ENCODE results near the gene EYA4. TPM values are rescaled to one million over a fixed set of nuclear protein-coding genes. Genes with fewer than 3 reads are reported as not detected.

EYA4 gene
- total RNA-seq, 1 experiment from 2014 or later, result 0.24 TPM

GRCh38 chr6:133447924-133448323, 206.8 kb downstream of the EYA4 start (continued):
- TF ChIP-seq ZNF532 (CRISPR knock-in tag; IDR thresholded peaks at IDR 0.05; ENCODE audit: borderline replicate concordance), result no peak
- no peak for TF ChIP-seq USF1 (CRISPR knock-in tag; IDR thresholded peaks at IDR 0.05)
- no peak for TF ChIP-seq E2F4 (CRISPR knock-in tag; IDR thresholded peaks at IDR 0.05; ENCODE audit: borderline replicate concordance, low read depth)
- no peak for TF ChIP-seq RORB (CRISPR knock-in tag; IDR thresholded peaks at IDR 0.05)

- peak; percentile 44; the same call in 1 of the 2 replicates for ATAC-seq
- peaks cover 18% of the 10 kb centered on the region for H3K4me1 Mint-ChIP-seq
- ChIA-PET POLR2A (no interaction called here), CTCF (interaction anchor here (1.1 kb wide), 1 partner anchor 143 kb away, joined by 3 read pairs; no protein-coding TSS in a partner anchor)
- no peaks in the 10 kb centered on the region for H3K27me3 Mint-ChIP-seq (ENCODE audit: low read depth)
- H3K4me3 Mint-ChIP-seq, result no peak overlapping the region
- H3K36me3 Mint-ChIP-seq, result no peaks in the 10 kb centered on the region
- no peak for DNase-seq (ENCODE audit: low spot score)
- no peak overlapping the region for H3K27ac Mint-ChIP-seq
- TF ChIP-seq GRHL2 (CRISPR knock-in tag; IDR thresholded peaks at IDR 0.05; ENCODE audit: insufficient replicate concordance, severe bottlenecking) (no peak), NR3C1 (CRISPR knock-in tag; conservative IDR thresholded peaks at IDR 0.05; ENCODE audit: low read depth) (no peak), RELA (CRISPR knock-in tag; IDR thresholded peaks at IDR 0.05; ENCODE audit: borderline replicate concordance) (no peak), SOX15 (CRISPR knock-in tag; IDR thresholded peaks at IDR 0.05) (no peak), HMGXB4 (CRISPR knock-in tag; IDR thresholded peaks at IDR 0.05) (no peak), ERG (CRISPR knock-in tag; IDR thresholded peaks at IDR 0.05) (no peak), ATF6 (CRISPR knock-in tag; IDR thresholded peaks at IDR 0.05) (no peak), NFATC4 (CRISPR knock-in tag; IDR thresholded peaks at IDR 0.05) (no peak), ZNF671 (CRISPR knock-in tag; IDR thresholded peaks at IDR 0.05) (no peak), ESRRA (CRISPR knock-in tag; IDR thresholded peaks at IDR 0.05; ENCODE audit: borderline replicate concordance) (no peak), ZNF425 (CRISPR knock-in tag; conservative IDR thresholded peaks at IDR 0.05) (no peak), MLX (CRISPR knock-in tag; IDR thresholded peaks at IDR 0.05) (no peak), JAZF1 (CRISPR knock-in tag; IDR thresholded peaks at IDR 0.05) (no peak), TP53 (CRISPR knock-in tag; IDR thresholded peaks at IDR 0.05) (no peak)
- H3K9me3 Mint-ChIP-seq, result no peaks in the 10 kb centered on the region
Observed at GRCh38 chr6:133456439-133456838, 215.3 kb downstream of the EYA4 start.
